H9 (cell line): Measurements from ENCODE around the gene LHPP. TPM values are rescaled to one million over a fixed set of nuclear protein-coding genes. Genes with fewer than 3 reads are reported as not detected.

Experiments used
- DNase-seq: peaks from one replicate; pipeline ENCODE4 v3.0.0-alpha.2; 2017
- H2AFZ ChIP-seq: one replicate; pipeline ENCODE4 v1.6.1; 2013; ENCODE audit warnings: mild to moderate bottlenecking, low read length, control low read depth, moderate library complexity
- H2AK5ac ChIP-seq: 2 replicates; pipeline ENCODE4 v1.6.1; 2013; ENCODE audit warnings: low read length, control low read depth, mixed read lengths; ENCODE audit not compliant: insufficient read length
- H2BK120ac ChIP-seq: one replicate; pipeline ENCODE4 v1.6.1; 2013; ENCODE audit warnings: low read depth, mild to moderate bottlenecking, low read length, control low read depth, inconsistent platforms; ENCODE audit not compliant: poor library complexity, severe bottlenecking
- H2BK12ac ChIP-seq: 2 replicates; pipeline ENCODE4 v1.6.1; 2013; ENCODE audit warnings: low read length, control low read depth, mixed read lengths, low read depth; ENCODE audit not compliant: insufficient read length
- H2BK15ac ChIP-seq: 2 replicates; pipeline ENCODE4 v1.6.1; 2013; ENCODE audit warnings: low read depth, low read length, control low read depth
- H2BK20ac ChIP-seq: one replicate; pipeline ENCODE4 v1.6.1; 2013; ENCODE audit warnings: low read depth, mild to moderate bottlenecking, low read length, control low read depth, inconsistent platforms; ENCODE audit not compliant: poor library complexity, severe bottlenecking
- H2BK5ac ChIP-seq: 2 replicates; pipeline ENCODE4 v1.6.1; 2013; ENCODE audit warnings: low read length, control low read depth, mixed read lengths; ENCODE audit not compliant: insufficient read length
- H3K14ac ChIP-seq: 2 replicates; pipeline ENCODE4 v1.6.1; 2013; ENCODE audit warnings: low read length, control low read depth; ENCODE audit not compliant: insufficient read depth
- H3K18ac ChIP-seq: 2 replicates; pipeline ENCODE4 v1.6.1; 2013; ENCODE audit warnings: low read depth, mild to moderate bottlenecking, mixed read lengths, low read length, control low read depth; ENCODE audit not compliant: insufficient read length
- H3K23ac ChIP-seq: 2 replicates; pipeline ENCODE4 v1.6.1; 2013; ENCODE audit warnings: low read length, control low read depth, mixed read lengths, low read depth; ENCODE audit not compliant: insufficient read length
- H3K23me2 ChIP-seq: 2 replicates; pipeline ENCODE4 v1.6.1; 2013; ENCODE audit warnings: low read depth, mild to moderate bottlenecking, mixed read lengths, low read length, control low read depth; ENCODE audit not compliant: insufficient read length, poor library complexity, severe bottlenecking
- H3K27ac ChIP-seq: 2 replicates; pipeline ENCODE4 v1.5.1; 2013; ENCODE audit warnings: low read length, control low read depth, mixed read lengths, low read depth; ENCODE audit not compliant: insufficient read length
- H3K27me3 ChIP-seq: 2 replicates; pipeline ENCODE4 v1.6.1; 2013; ENCODE audit warnings: low read length, control low read depth, inconsistent platforms; ENCODE audit not compliant: insufficient read depth
- H3K4ac ChIP-seq: 2 replicates; pipeline ENCODE4 v1.6.1; 2013; ENCODE audit warnings: low read depth, mild to moderate bottlenecking, control low read depth, inconsistent platforms, low read length, moderate library complexity
- H3K4me1 ChIP-seq: 2 replicates; pipeline ENCODE4 v1.6.1; 2013; ENCODE audit warnings: low read length, control low read depth, inconsistent platforms; ENCODE audit not compliant: insufficient read depth
- H3K4me2 ChIP-seq: 2 replicates; pipeline ENCODE4 v1.6.1; 2013; ENCODE audit warnings: low read length, control low read depth, mixed read lengths; ENCODE audit not compliant: insufficient read length, insufficient read depth
- H3K56ac ChIP-seq: 2 replicates; pipeline ENCODE4 v1.6.1; 2013; ENCODE audit warnings: low read depth, mild to moderate bottlenecking, mixed read lengths, low read length, control low read depth; ENCODE audit not compliant: insufficient read length
- H3K79me1 ChIP-seq: 2 replicates; pipeline ENCODE4 v1.6.1; 2013; ENCODE audit warnings: low read depth, mild to moderate bottlenecking, moderate library complexity, low read length, control low read depth, inconsistent platforms; ENCODE audit not compliant: insufficient read depth, poor library complexity, severe bottlenecking
- H3K79me2 ChIP-seq: 2 replicates; pipeline ENCODE4 v1.6.1; 2013; ENCODE audit warnings: low read length, control low read depth, inconsistent platforms; ENCODE audit not compliant: insufficient read depth
- H3K9ac ChIP-seq: 2 replicates; pipeline ENCODE4 v1.6.1; 2013; ENCODE audit warnings: low read length, control low read depth, mixed read lengths; ENCODE audit not compliant: insufficient read length; ENCODE audit errors: extremely low read depth
- H3K9me3 ChIP-seq: one replicate; pipeline ENCODE4 v1.6.1; 2013; ENCODE audit warnings: low read depth, low read length, inconsistent platforms; ENCODE audit not compliant: control insufficient read depth
- H3T11ph ChIP-seq: one replicate; pipeline ENCODE4 v1.6.1; 2013; ENCODE audit warnings: mild to moderate bottlenecking, low read length, control low read depth, inconsistent platforms
- H4K20me1 ChIP-seq: one replicate; pipeline ENCODE4 v1.6.1; 2013; ENCODE audit not compliant: control insufficient read depth, insufficient read length, insufficient read depth
- H4K5ac ChIP-seq: 2 replicates; pipeline ENCODE4 v1.6.1; 2013; ENCODE audit warnings: low read depth, mild to moderate bottlenecking, mixed read lengths, low read length, control low read depth; ENCODE audit not compliant: insufficient read length
- H4K8ac ChIP-seq: replicated peaks from 2 replicates; pipeline ENCODE4 v1.6.1; 2013; ENCODE audit warnings: low read length, control low read depth, mixed read lengths, low read depth; ENCODE audit not compliant: insufficient read length
- H4K91ac ChIP-seq: 2 replicates; pipeline ENCODE4 v1.6.1; 2013; ENCODE audit warnings: low read depth, mild to moderate bottlenecking, moderate library complexity, mixed read lengths, low read length, control low read depth; ENCODE audit not compliant: insufficient read length
- H3K27ac Mint-ChIP-seq, 3 experiments: 2 replicates in 2 of 3; 3 replicates in 1 of 3; pipeline ENCODE4 v1.8.0; 2020 to 2021; ENCODE audit warnings: mixed read lengths in 3 of 3, mild to moderate bottlenecking in 1 of 3, moderate library complexity in 1 of 3
- H3K27me3 Mint-ChIP-seq: 2 replicates; pipeline ENCODE4 v1.8.0; 2021; ENCODE audit warnings: low read depth, mild to moderate bottlenecking, moderate library complexity, mixed read lengths
- H3K36me3 Mint-ChIP-seq, 3 experiments: 2 replicates in 2 of 3; 3 replicates in 1 of 3; pipeline ENCODE4 v1.8.0; 2020 to 2021; ENCODE audit warnings: low read depth in 3 of 3, mixed read lengths in 3 of 3; ENCODE audit not compliant: insufficient read depth in 1 of 3
- H3K4me1 Mint-ChIP-seq, 2 experiments: 2 replicates each; pipeline ENCODE4 v1.8.0; 2020; ENCODE audit warnings: mixed read lengths in 2 of 2
- H3K4me3 Mint-ChIP-seq, 2 experiments: 2 replicates in 1 of 2; 3 replicates in 1 of 2; pipeline ENCODE4 v1.8.0; 2020 to 2021; ENCODE audit warnings: mild to moderate bottlenecking in 2 of 2, mixed read lengths in 2 of 2, moderate library complexity in 1 of 2
- H3K9me3 Mint-ChIP-seq, 2 experiments: 2 replicates in 1 of 2; 3 replicates in 1 of 2; pipeline ENCODE4 v1.8.0; 2020; ENCODE audit warnings: mild to moderate bottlenecking in 2 of 2, mixed read lengths in 2 of 2, moderate library complexity in 1 of 2
- CTCF ChIP-seq: fragments of 200-600 bp; sonication (generic); conservative IDR thresholded peaks from 3 replicates; pipeline ENCODE4 v1.8.0; 2021; ENCODE audit warnings: antibody characterized with exemption, mild to moderate bottlenecking
- WGBS: extraction: QIAGEN DNeasy Blood & Tissue Kit; methylation state at CpG from one replicate; pipeline ENCODE4 v1.1.7; 2013; ENCODE audit warnings: missing lambda C conversion rate, low lambda C conversion rate, mixed read lengths; ENCODE audit not compliant: insufficient read length; ENCODE audit errors: extremely low coverage; 5-methylcytosine and 5-hydroxymethylcytosine counted together
- total RNA-seq: library from RNA; stranded (reverse); gene quantifications from 2 replicates; pipeline ENCODE4 v1.2.1, GENCODE V29; 2021

The LHPP gene
- total RNA-seq, 1 experiment from 2014 or later, result 29.6 TPM

GRCh38 chr10:124542336-124542735, 80.7 kb downstream of the LHPP start:
- Histone ChIP-seq H3K27me3 (no peaks in the 10 kb centered on the region), H3K79me2 (no peaks in the 10 kb centered on the region), H3K27ac (no peak overlapping the region), H2BK5ac (no peak overlapping the region), H4K8ac (no peak overlapping the region), H2BK12ac (no peak overlapping the region), H3K4me2 (no peak overlapping the region), H3K4ac (no peak overlapping the region), H3K23me2 (no peaks in the 10 kb centered on the region), H3K9ac (no peak overlapping the region), H2BK15ac (no peak overlapping the region), H3T11ph (no peak overlapping the region), H4K5ac (no peak overlapping the region), H2AFZ (no peak overlapping the region), H3K4me1 (no peaks in the 10 kb centered on the region), H2BK120ac (no peak overlapping the region), H3K18ac (no peak overlapping the region), H2AK5ac (no peak overlapping the region), H4K20me1 (no peaks in the 10 kb centered on the region), H3K56ac (no peak overlapping the region), H3K23ac (no peak overlapping the region), H4K91ac (no peak overlapping the region), H3K9me3 (no peaks in the 10 kb centered on the region), H3K14ac (no peak overlapping the region), H2BK20ac (no peak overlapping the region), H3K79me1 (no peaks in the 10 kb centered on the region)
- no CpG with 5 or more reads among the region's 3 CpGs for WGBS
- H3K4me3 Mint-ChIP-seq, result no peak overlapping the region
- no peaks in the 10 kb centered on the region for H3K9me3 Mint-ChIP-seq
- H3K27ac Mint-ChIP-seq, result no peak overlapping the region
- no peak for TF ChIP-seq CTCF
- H3K4me1 Mint-ChIP-seq, result peaks cover 0 to under 1% of the 10 kb centered on the region in 2 experiments; a peak in 1 of 4 replicates
- H3K27me3 Mint-ChIP-seq, result no peaks in the 10 kb centered on the region
- DNase-seq, result no peak
- H3K36me3 Mint-ChIP-seq, result no peaks in the 10 kb centered on the region; a peak in 1 of 7 replicates
